SHP77 treated with DMSO at 0.1 percent for 48 hours (cell line): Measurements from ENCODE around the gene MMD2.
"Not testable (repeated sequence)": the region's sequence is repeated elsewhere in the genome, so short reads cannot be mapped to it uniquely, and the experiment has no call there.

Experiments
- DNase-seq: peaks from one replicate; lab custom pipeline; 2025; lab: John Stamatoyannopoulos, UW

The MMD2 gene

DNA sequence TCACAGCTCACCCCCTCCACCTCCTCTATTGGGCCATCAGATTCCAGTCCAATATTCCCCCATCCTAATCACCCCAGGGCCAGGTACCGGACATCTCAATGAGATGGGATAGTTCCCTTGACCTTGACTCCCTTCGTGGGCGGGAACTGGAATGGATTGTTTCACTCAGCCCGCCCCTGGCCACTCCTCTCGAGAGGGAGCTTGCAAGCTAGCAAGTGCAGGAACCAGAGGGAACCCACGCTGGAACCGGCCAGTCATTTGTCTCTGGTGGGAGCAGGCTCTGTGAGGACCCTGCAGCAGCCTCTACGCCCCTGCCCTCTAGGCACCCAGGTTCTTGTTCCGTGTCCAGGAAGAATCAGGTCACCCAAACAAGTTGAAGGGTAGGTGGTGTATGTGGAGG is 64.5 kb downstream of the MMD2 start:
- DNase-seq: no peak

DNA sequence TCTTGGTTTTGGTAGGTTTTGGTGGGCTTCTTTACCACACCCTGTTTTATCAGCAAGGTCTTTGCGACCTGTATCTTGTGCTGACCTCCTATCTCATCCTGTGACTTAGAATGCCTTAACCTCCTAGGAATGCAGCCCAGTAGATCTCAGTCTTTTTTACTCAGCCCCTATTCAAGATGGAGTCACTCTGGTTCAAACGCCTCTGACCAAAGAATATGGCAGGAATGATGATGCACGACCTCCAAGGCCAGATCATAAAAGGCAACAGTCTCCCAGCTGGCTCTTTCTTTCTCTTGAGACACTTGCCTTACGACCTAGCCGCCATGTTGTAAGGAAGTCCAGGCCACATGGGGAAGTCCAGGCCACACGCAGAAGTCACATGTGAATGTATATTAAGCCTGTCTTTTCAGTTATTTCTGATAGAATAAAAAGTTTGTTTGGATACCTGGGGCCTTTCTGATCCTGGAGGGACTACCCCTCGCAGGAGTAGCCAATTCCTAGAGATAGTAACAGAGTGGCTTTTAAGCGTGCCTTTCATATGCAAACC is 65.0 kb downstream of the MMD2 start:
- DNase-seq: no peak

- not testable (repeated sequence) for DNase-seq
These were observed 65.8 kb downstream of the MMD2 start for GRCh38 chr7:4893188-4893587.

DNA sequence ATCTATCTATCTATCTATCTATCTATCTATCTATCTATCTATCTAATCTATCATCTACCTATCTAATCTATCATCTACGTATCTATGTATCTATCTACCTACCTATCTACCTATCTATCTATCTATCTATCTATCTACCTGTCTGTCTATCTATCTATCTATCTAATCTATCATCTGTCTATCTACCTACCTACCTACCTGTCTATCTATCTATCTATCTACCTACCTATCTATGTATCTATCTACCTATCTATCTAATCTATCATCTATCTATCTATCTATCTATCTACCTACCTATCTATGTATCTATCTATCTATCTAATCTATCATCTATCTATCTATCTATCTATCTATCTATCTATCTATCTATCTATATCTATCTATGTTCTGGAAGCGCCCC is 67.5 kb downstream of the MMD2 start:
- not testable (repeated sequence) for DNase-seq

DNA sequence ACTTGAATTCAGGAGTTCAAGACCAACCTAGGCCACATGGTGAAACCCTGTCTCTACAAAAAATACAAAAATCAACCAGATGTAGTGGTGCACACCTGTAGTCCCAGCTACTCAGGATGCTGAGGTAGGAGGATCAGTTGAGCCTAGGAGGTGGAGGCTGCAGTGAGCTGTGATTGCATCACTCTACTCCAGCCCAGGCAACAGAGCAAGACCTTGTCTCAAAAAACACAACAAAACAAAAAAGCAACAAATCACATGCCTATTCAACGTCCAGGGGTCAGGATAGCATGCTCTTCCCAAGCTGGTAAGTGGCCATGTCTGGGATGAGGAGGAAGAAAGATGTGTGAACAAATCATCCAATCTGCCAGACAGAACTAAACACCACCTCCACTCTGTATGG is 69.3 kb downstream of the MMD2 start:
- no peak for DNase-seq

GRCh38 chr7:4888161-4888560 is 70.8 kb downstream of the MMD2 start:
- no peak for DNase-seq

GRCh38 chr7:4886671-4887070 is 72.3 kb downstream of the MMD2 start:
- no peak for DNase-seq

DNA sequence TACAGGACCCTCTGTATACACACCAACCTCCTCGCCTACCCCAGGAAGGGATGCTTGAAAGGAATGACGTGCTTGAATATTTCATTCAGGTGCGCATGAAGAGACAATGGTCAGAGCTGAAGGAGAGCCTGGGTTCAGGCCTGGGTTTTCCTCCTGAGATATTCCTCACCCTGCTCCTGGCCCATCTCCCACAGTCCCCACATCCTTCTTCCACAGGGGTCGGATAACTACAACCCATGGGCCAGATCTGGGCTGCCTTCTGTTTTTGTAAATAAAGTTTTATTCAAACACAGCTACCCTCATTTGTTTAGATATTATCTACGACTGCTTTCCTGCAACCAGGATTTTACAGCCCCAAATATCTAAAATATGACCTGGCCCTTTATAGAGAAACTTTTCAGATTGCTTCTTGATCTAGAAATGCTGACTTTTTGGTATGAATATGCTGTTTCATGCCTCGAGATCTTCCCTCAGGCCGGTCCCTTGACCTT is 73.6 kb downstream of the MMD2 start:
- no peak for DNase-seq

DNA sequence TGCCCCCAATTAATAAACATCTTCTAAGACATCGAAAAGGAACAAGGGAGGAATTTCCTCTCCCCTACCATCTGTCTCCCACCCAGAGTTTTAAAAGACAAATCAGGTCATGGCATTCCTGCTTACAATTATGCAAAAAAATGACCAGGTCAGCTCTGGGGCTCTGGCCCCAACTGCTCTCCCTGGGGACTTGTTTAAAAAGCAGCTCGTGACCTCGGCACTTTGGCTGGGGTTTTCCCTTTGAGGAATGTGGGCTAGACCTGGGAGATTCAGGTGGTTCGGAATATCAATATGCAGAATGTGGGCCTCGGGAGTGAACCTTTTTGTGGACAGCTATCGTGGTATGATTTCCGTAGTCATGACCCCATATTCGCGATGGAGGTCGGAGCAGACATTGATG is 74.8 kb downstream of the MMD2 start:
- DNase-seq: no peak

DNA sequence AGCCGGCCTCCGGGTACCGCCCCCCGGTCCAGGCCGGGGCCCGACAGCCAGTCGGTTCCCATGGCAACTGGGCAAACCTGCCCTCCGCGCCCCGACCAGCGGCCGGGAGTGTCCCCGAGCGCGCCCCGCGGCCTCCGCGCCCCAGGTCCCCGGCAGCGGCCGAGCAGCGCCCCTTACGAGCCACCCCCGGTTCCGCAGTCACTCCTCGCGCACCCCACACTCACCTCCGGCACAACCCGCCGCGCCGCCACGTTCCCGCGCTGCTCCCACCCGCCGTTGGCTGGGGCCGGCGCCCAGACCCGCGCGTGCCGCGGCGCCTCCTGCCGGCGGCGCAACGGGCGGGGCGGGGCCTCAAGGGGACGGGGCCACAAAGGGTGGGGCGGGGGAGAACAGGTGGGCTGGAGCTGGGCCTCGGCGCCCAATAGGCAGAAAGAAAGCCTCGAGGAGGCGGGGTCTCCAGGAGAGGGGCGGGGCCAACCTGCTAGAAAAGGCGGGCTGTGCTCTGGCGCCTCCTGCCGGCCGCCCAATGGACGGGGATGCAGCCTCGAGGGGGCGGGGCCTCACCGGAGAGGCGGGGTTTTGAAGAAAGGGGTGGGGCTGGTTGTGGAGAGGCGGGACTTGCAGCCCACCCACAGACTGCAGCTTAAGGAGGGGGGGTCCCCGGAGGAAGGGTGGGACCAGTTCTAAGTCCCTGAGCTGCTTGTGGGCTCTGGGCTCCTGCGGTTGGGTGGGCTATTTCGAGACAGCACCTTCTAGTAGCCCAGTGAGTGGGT is 75.4 kb downstream of the MMD2 start, which contains the start of gene RADIL:
RADIL (minus strand) TSS at position 345 of the 773 bp plus-strand sequence. CDS start 5,577 bp downstream, outside the sequence.
- no peak for DNase-seq

DNA sequence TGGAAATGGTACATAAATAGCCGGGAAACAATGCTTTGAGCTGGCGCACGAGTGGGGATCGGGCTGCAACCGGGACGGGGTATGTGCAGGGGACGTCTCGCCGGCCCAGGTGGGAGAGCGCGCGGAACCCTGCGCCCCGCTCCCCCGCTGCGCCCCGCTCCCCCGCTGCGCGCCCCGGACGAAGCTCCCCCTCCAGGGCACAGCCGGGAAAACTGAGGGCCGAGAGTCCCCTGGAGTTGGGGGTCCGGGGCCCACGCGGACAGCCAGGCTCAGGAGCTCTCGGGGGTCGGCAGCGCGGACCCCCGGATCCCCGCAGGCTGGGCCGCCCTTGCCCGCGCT is 76.0 kb downstream of the MMD2 start:
- no peak for DNase-seq

- no peak for DNase-seq
These were observed 76.6 kb downstream of the MMD2 start for GRCh38 chr7:4882169-4883032.

GRCh38 chr7:4880218-4880617 is 78.8 kb downstream of the MMD2 start:
- no peak for DNase-seq

DNA sequence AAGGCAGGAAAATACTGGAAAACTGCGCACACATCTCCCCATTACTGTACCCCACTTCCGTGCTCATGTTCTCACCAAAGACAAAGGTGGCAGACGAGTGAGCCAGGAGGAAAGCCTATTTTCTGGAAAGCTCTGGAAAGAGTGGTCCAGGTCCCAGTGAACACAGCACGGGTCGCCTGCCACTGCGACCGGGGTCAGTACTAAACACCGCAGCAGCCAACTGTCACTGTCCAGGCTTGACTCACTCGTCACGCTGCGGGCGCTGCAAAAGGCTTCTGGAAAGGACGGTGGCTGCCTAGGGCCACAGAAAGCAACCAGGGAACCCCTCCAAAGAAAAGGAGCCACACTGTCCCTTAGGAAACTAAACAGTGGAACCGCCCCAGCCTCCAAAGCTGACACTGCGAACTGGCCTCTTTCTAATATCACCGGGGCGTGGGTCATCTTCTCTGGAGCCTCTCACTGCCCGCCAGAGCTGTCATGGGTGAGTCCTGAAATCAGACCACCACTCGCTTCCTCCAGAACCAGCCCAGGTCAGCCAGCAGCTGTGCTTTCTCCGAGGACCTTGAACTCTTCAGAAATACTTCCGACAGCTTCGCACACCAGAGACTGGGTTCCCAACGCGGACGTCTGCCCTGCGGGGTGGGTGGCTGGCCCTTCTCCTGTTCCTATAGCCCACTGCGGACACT is 79.4 kb downstream of the MMD2 start:
- DNase-seq: no peak

DNA sequence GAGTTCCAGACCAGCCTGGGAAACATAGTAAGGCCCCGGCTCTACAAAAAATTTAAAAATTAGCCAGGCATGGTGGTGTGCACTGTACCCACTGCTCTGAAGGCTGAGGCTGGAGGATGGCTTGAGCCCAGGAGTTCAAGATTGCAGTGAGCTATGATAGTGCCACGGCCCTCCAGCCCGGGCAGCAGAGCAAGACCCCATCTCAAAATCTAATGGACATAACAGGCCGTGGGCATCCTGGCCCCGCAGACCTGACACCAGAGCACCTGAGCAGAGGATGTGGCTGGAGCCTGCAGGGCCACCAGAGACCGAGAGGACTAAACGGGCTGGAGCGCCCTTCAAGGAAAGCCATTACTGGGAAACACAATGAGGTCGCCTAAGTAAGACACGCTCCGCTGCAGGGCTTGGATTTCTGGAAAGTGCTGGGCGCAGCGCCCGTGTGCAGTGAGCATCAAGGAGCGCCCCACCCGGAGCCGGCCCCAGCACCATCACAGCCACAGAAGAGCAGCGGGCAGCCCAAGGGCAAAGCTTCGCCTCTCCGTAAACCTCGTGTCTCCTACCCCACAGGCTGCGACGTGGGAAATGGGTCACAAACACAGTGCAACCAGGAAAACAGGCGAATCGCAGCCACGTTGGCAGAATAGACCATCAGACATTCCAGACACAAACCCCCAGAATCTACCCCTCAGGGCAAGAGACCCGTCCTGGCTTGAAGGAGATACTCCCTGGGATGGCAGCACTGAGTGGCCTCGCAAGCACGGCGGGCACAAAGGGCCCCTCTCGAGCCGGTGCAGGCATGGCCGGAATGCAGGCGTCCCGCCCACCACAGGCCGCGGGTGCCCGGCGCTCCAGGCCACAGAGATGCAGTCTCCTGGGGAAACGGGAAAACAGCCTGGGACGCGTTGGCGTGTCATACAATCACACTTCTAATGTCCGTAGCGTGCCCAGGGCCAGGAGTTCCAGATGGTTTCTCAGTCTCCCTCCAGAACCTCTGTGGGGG is 80.4 kb downstream of the MMD2 start:
- DNase-seq: no peak

- no peak for DNase-seq
These were observed 82.4 kb downstream of the MMD2 start for GRCh38 chr7:4876586-4876985.

DNA sequence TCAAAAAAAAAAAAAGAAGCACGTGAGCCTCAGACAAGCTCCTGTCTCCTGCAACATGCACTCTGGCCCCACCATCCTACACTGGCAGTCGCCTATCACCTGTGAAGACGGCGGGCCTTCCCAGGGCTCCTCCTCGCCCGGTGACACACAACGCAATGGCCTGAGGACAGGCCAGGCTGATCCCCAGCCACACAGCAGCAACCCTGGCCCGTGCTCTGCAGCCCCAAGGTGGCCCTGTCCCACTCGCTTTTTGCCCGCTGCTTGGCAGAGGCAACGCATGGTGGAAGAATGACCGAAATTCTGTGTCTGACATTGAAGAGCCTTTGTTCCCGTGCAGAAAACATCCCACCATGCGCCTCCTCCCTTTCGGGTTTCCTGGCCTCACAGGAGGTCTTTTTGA is 83.6 kb downstream of the MMD2 start:
- DNase-seq: no peak

GRCh38 chr7:4873071-4873944 is 85.7 kb downstream of the MMD2 start:
- no peak for DNase-seq

DNA sequence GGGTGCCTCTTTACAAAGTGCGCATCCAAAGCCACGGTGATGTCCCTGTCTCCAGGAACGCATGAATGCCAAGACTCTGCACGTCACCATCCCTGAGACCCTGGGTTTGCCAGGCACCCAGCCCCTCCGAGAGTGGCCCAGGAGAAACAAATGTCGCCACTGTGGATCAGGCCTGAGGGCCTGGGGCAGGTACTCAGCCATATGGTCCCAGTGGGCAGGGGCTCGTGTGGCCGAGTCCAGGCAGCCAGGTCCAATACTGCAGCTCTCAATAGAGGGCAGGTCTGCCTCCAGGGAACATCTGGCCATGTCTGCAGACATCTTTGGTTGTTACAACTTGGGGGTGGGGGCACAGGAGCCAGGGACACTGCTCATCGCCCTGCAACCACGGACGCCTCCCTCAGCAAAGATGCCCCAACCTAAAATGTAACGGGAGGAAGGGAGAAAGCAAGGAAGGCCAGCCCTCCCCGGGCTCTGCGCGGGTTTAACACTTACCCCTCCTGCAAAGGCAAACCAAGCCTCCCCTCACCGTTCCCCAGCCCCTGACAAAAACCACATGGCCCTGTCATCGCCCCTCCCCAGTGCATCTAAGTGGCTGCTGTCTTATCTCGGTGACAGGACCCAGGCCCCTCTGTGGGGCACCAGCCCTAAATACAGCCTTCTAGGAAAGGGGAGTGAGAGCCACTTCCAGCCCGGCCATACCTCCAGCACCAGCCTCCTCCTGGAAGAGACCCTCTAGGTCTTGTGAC is 86.9 kb downstream of the MMD2 start:
- DNase-seq: no peak
